Muscle of arm (tissue), 12 donors: ENCODE results near the gene SYNPO2. TPM values are rescaled to one million over a fixed set of nuclear protein-coding genes. Genes with fewer than 3 reads are reported as not detected.
"Not testable (repeated sequence)": the region's sequence is repeated elsewhere in the genome, so short reads cannot be mapped to it uniquely, and the experiment has no call there.

Experiments
- DNase-seq: peaks from one replicate; pipeline ENCODE4 v3.0.0-alpha.2; 2013
- polyA plus RNA-seq, 12 donors: library from polyadenylated mRNA; unstranded; fragments of 120-200 nt; gene quantifications; one replicate each; pipeline ENCODE4 v1.2.1, GENCODE V29; 2013; ENCODE audit not compliant: insufficient read length in 12 of 12

Gene SYNPO2
- polyA plus RNA-seq, 12 donors: 61.0 to 183 (median 135) TPM; not detected in 1

- no peak for DNase-seq
These were observed 10.9 kb upstream of the SYNPO2 start for GRCh38 chr4:118877797-118878196.

GRCh38 chr4:118878507-118878906 lies 10.1 kb upstream of the SYNPO2 start:
- DNase-seq: not testable (repeated sequence)

GRCh38 chr4:118879409-118879808 lies 9.2 kb upstream of the SYNPO2 start:
- no peak for DNase-seq

GRCh38 chr4:118881512-118882146 lies 7.0 kb upstream of the SYNPO2 start:
- DNase-seq: no peak

- DNase-seq: no peak
These were observed 4.8 kb upstream of the SYNPO2 start for GRCh38 chr4:118883861-118884260.

GRCh38 chr4:118884716-118885115 lies 3.9 kb upstream of the SYNPO2 start:
- DNase-seq: no peak

GRCh38 chr4:118889312-118889691 lies 648 bp downstream of the SYNPO2 start:
- DNase-seq: no peak

- no peak for DNase-seq
These were observed 5.4 kb downstream of the SYNPO2 start for GRCh38 chr4:118894034-118894433.

- DNase-seq: no peak
These were observed 9.6 kb downstream of the SYNPO2 start for GRCh38 chr4:118898221-118898620.

- no peak for DNase-seq
These were observed 10.1 kb downstream of the SYNPO2 start for GRCh38 chr4:118898684-118899138.

- no peak for DNase-seq
These were observed 15.8 kb downstream of the SYNPO2 start for GRCh38 chr4:118904418-118904817.

GRCh38 chr4:118904935-118905334 lies 16.3 kb downstream of the SYNPO2 start:
- DNase-seq: no peak

- no peak for DNase-seq
These were observed 16.9 kb downstream of the SYNPO2 start for GRCh38 chr4:118905566-118905965.

- no peak for DNase-seq
These were observed 20.7 kb downstream of the SYNPO2 start for GRCh38 chr4:118909173-118909956.

GRCh38 chr4:118910221-118910620 lies 21.6 kb downstream of the SYNPO2 start:
- DNase-seq: no peak

- no peak for DNase-seq
These were observed 22.6 kb downstream of the SYNPO2 start for GRCh38 chr4:118911238-118911703.

GRCh38 chr4:118915468-118915867 lies 26.8 kb downstream of the SYNPO2 start:
- no peak for DNase-seq

- no peak for DNase-seq
These were observed 28.1 kb downstream of the SYNPO2 start for GRCh38 chr4:118916691-118917289.

GRCh38 chr4:118917582-118917981 lies 28.9 kb downstream of the SYNPO2 start:
- no peak for DNase-seq

- DNase-seq: no peak
These were observed 29.7 kb downstream of the SYNPO2 start for GRCh38 chr4:118918388-118918787.

- no peak for DNase-seq
These were observed 31.6 kb downstream of the SYNPO2 start for GRCh38 chr4:118920247-118920646.

GRCh38 chr4:118921786-118922185 lies 33.1 kb downstream of the SYNPO2 start:
- no peak for DNase-seq

- DNase-seq: no peak
These were observed 35.2 kb downstream of the SYNPO2 start for GRCh38 chr4:118923891-118924290.
